Activated B cell treated with CpG ODN at 0.5 μM for 24 hours (primary cell): Measurements from ENCODE around the gene BRIP1. TPM values are rescaled to one million over a fixed set of nuclear protein-coding genes. Genes with fewer than 3 reads are reported as not detected.
"Not testable (repeated sequence)": the region's sequence is repeated elsewhere in the genome, so short reads cannot be mapped to it uniquely, and the experiment has no call there.

Experiments used
- ATAC-seq: fragments of 200-7000 bp; cut with Tn5 transposase; one replicate; pipeline ENCODE4 v1.10.0; 2021; ENCODE audit warnings: low read depth, mild to moderate bottlenecking, moderate library complexity
- CTCF ChIA-PET: fragments of 350-600 bp; sonication (Branson Sonifier 250); formaldehyde crosslinking; loops from one replicate; lab custom pipeline; 2021; ENCODE audit warnings: antibody characterized with exemption; lab: Charles Lee
- POLR2A ChIA-PET: fragments of 350-600 bp; sonication (Branson Sonifier 250); formaldehyde crosslinking; loops from one replicate; lab custom pipeline; 2021; ENCODE audit warnings: antibody characterized with exemption; lab: Charles Lee
- DNase-seq: peaks from one replicate; pipeline ENCODE4 v3.0.0; 2022
- H3K27ac Mint-ChIP-seq: one replicate; pipeline ENCODE4 v1.8.0; 2020; ENCODE audit warnings: mixed read lengths
- H3K27me3 Mint-ChIP-seq: one replicate; pipeline ENCODE4 v1.8.0; 2021; ENCODE audit warnings: mixed read lengths
- H3K36me3 Mint-ChIP-seq: one replicate; pipeline ENCODE4 v1.8.0; 2021; ENCODE audit warnings: low read depth, mixed read lengths
- H3K4me1 Mint-ChIP-seq: one replicate; pipeline ENCODE4 v1.8.0; 2021; ENCODE audit warnings: mixed read lengths
- H3K4me3 Mint-ChIP-seq: one replicate; pipeline ENCODE4 v1.8.0; 2020; ENCODE audit warnings: mild to moderate bottlenecking, mixed read lengths
- H3K9me3 Mint-ChIP-seq: one replicate; pipeline ENCODE4 v1.8.0; 2020; ENCODE audit warnings: mixed read lengths
- intact Hi-C: fragments of 100-400 bp; cut with micrococcal nuclease; formaldehyde crosslinking; loops from one replicate; pipeline ENCODE4 v1.15.1; 2024
- total RNA-seq: library from RNA; stranded (reverse); gene quantifications from 2 replicates; pipeline ENCODE4 v1.2.3, GENCODE V29; 2022
- TF ChIP-seq, protein P1 (sequence below): fragments of 200-600 bp; IDR thresholded peaks from one replicate; pipeline ENCODE4 v1.8.0; 2022; ENCODE audit warnings: antibody characterized with exemption, mild to moderate bottlenecking

The BRIP1 gene
- total RNA-seq, 1 donor from 2014 or later: 2.5 TPM

DNA sequence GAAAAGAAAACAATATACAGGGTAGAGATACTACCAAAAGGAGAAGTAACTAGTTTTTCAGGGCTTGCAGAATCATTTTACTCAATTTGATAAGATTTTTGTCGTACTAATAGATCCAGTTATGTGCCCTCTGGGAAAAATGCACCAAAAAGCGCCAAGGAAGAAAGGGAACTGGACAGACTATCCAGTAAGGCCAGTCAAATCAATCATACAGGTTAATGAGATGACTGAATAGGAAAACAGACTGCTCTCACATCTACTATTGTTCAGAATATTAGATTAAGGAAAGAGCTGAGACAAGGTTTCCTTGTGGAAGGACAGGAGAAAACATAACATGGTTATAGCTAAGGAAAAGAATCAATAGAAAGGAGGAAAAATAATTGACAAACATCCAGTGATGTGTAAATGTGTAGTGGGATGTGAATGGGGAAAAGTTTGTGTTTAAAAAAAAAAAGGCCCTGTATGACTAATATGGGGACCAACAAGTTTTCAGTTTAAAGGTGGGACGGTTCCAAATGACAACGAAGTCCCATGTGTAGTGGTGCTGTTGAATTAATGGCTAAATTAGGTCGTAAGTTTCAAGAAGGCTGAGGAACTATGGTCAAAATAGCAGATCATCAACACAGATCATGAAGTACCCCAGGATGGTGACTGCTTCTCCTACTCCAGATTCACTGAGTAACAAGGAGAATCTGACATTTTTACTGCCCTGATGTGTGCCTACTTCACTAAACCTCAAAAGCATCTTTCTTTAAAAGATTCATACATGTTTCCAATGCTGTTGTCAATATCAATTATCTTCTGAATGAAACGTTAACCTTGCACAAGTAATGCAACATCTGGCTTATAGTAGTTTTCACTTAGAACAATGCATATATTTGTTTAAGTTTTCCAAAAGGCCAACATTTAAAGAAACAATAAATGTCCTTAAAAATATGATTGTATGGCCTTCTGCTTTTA lies 40.7 kb downstream of the BRIP1 start:
- H3K27me3 Mint-ChIP-seq: no peaks in the 10 kb centered on the region
- TF ChIP-seq, protein P1, sequence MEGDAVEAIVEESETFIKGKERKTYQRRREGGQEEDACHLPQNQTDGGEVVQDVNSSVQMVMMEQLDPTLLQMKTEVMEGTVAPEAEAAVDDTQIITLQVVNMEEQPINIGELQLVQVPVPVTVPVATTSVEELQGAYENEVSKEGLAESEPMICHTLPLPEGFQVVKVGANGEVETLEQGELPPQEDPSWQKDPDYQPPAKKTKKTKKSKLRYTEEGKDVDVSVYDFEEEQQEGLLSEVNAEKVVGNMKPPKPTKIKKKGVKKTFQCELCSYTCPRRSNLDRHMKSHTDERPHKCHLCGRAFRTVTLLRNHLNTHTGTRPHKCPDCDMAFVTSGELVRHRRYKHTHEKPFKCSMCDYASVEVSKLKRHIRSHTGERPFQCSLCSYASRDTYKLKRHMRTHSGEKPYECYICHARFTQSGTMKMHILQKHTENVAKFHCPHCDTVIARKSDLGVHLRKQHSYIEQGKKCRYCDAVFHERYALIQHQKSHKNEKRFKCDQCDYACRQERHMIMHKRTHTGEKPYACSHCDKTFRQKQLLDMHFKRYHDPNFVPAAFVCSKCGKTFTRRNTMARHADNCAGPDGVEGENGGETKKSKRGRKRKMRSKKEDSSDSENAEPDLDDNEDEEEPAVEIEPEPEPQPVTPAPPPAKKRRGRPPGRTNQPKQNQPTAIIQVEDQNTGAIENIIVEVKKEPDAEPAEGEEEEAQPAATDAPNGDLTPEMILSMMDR: no peak
- H3K4me3 Mint-ChIP-seq: no peak overlapping the region
- no peaks in the 10 kb centered on the region for H3K36me3 Mint-ChIP-seq
- H3K4me1 Mint-ChIP-seq: peaks cover 5% of the 10 kb centered on the region
- ATAC-seq (no peak), DNase-seq (no peak)
- intact Hi-C loops: no loop called here
- H3K27ac Mint-ChIP-seq: no peak overlapping the region
- ChIA-PET CTCF (no interaction called here), POLR2A (no interaction called here)
- peaks cover 3% of the 10 kb centered on the region for H3K9me3 Mint-ChIP-seq

DNA sequence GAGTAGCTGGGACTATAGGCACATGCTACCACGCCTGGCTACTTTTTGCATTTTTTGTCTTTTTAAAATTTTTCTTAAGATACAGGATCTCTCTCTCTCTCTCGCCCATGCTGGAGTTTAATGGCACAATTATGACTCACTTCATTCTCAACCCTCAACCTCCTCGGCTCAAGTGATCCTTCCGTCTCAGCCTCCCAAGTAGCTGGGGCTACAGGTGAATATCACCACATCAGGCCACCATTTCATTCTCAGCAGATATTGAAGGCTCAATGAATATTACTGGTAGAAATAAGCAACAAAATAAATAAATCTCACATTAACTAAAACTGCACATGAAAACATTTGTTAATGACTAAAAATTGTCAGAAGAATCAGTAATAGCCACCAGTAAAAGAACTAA lies 41.7 kb downstream of the BRIP1 start:
- no peak for DNase-seq
- no peak overlapping the region for H3K27ac Mint-ChIP-seq
- POLR2A ChIA-PET: no interaction called here

DNA sequence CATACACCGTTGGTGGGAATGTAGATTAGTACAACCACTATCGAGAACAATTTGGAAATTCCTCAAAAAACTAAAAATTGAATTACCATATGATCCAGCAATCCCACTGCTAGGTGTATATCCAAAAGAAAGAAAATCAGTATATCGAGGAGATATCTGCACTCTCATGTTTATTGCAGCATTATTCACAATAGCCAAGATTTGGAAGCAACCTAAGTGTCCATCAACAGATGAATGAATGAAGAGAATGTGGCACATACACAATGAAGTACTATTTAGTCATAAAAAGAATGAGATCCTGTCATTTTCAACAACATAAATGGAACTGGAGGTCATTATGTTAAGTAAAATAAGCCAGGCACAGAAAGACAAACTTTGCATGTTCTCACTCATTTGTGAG lies 44.1 kb downstream of the BRIP1 start:
- intact Hi-C loops, ATAC-seq, POLR2A ChIA-PET, H3K4me3 Mint-ChIP-seq, H3K27ac Mint-ChIP-seq, H3K27me3 Mint-ChIP-seq, H3K9me3 Mint-ChIP-seq, H3K36me3 Mint-ChIP-seq, DNase-seq: not testable (repeated sequence)
- CTCF ChIA-PET: interaction anchor here (1.6 kb wide), 1 partner anchor 17 kb away, joined by 5 read pairs; no protein-coding TSS in a partner anchor
- peaks cover 35% of the 10 kb centered on the region for H3K4me1 Mint-ChIP-seq

More for the DNA sequence above, 41.7 kb downstream of the BRIP1 start:
- no peak overlapping the region for H3K4me3 Mint-ChIP-seq
- ATAC-seq: no peak
- intact Hi-C loops: no loop called here
- H3K9me3 Mint-ChIP-seq: peaks cover 3% of the 10 kb centered on the region
- CTCF ChIA-PET: no interaction called here
- TF ChIP-seq, protein P1: no peak
- H3K27me3 Mint-ChIP-seq: no peaks in the 10 kb centered on the region
- H3K4me1 Mint-ChIP-seq: peaks cover 12% of the 10 kb centered on the region
- no peaks in the 10 kb centered on the region for H3K36me3 Mint-ChIP-seq

DNA sequence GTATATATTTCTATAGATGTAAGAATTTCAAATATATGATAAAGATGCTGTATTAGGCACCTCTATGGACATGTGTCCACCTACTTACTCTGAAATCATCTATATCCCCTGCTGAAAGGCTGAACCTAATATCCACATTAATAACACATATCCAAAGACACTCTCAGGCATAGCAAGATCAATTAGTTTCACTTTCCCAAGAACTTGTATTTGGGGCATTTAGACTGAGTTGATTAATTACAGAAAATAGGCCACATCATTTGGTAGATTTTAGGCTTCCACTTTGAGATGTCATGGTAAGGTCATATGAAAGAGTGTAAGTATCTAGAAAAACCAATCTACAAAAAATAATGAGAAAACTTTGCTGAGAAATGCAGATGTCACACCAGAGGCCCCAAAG lies 45.1 kb downstream of the BRIP1 start:
- intact Hi-C loops: no loop called here
- TF ChIP-seq, protein P1: no peak
- ChIA-PET CTCF (interaction anchor here (1.6 kb wide), 1 partner anchor 18 kb away, joined by 5 read pairs; no protein-coding TSS in a partner anchor), POLR2A (no interaction called here)
- H3K9me3 Mint-ChIP-seq: peaks cover 3% of the 10 kb centered on the region
- H3K27ac Mint-ChIP-seq: no peak overlapping the region
- peaks cover 44% of the 10 kb centered on the region for H3K4me1 Mint-ChIP-seq
- H3K36me3 Mint-ChIP-seq: no peaks in the 10 kb centered on the region
- DNase-seq: no peak
- no peak overlapping the region for H3K4me3 Mint-ChIP-seq
- H3K27me3 Mint-ChIP-seq: no peaks in the 10 kb centered on the region
- ATAC-seq: no peak

DNA sequence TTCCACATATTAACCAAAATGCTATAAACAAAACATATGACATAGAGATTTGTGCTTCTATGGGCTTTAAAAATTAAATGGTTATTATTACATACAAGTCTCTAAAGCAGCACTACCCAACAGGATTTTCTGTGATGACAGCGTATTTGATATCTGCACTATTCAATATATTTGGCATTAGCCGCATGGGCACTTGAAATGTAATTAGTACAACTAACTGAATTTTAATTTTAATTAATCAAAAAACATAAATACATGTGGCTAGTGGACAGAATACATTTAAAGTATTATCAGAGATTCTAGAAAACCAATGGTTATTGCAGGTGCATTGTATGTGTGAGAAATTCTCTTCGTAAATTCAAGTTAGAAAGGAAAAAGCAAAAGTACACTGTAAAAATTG lies 45.9 kb downstream of the BRIP1 start:
- DNase-seq (no peak), ATAC-seq (no peak)
- Mint-ChIP-seq H3K4me3 (no peak overlapping the region), H3K9me3 (peaks cover 3% of the 10 kb centered on the region), H3K36me3 (no peaks in the 10 kb centered on the region), H3K4me1 (peaks cover 50% of the 10 kb centered on the region), H3K27me3 (no peaks in the 10 kb centered on the region), H3K27ac (no peak overlapping the region)
- ChIA-PET POLR2A (no interaction called here), CTCF (no interaction called here)
- TF ChIP-seq, protein P1: no peak
- intact Hi-C loops: no loop called here
